Measurements from ENCODE around the gene GPR146. TPM values are rescaled to one million over a fixed set of nuclear protein-coding genes. Genes with fewer than 3 reads are reported as not detected.

Gene GPR146
- total RNA-seq, 4 donors from 2014 or later = 9.2 to 14.5 TPM; not detected in 2

GRCh38 chr7:996079-996872 is 48.1 kb upstream of the GPR146 start:
- in situ Hi-C loops (cut with MboI; ENCODE audit: low pct_ligation_motif_present in 1 of 4, low pct_unique_long_range_greater_than_20kb in 1 of 4, low sequenced_read_pairs in 3 of 4) (loop anchor here (10.0 to 25.0 kb wide), 4 partner anchors 69 to 169 kb away; partner anchors contain the start of gene ZFAND2A (in 3 of the 4)), intact Hi-C loops (cut with DNase I; ENCODE audit: low total_unique reads) (loop anchor here (10.0 kb wide), 1 partner anchor 169 kb away; the partner anchor contains the start of gene ZFAND2A)
- no peak for DNase-seq
- TF ChIP-seq POLR2A (IDR thresholded peaks at IDR 0.05) = no peak
- TF ChIP-seq CTCF (IDR thresholded peaks at IDR 0.05) = no peak
- no peak for TF ChIP-seq POLR2AphosphoS5 (IDR thresholded peaks at IDR 0.05)
- Histone ChIP-seq H3K4me1 (peaks cover 0 to 22% (median 7%) of the 10 kb centered on the region in 4 donors), H3K9me3 (no peaks in the 10 kb centered on the region), H3K27ac (no peak overlapping the region), H3K4me3 (no peak overlapping the region), H3K27me3 (no peaks in the 10 kb centered on the region), H3K36me3 (no peaks in the 10 kb centered on the region)
- WGBS, 2 donors (ENCODE audit: low coverage in 1 of 2) = 70 to 90% methylated on average over 4 to 32 of the region's 38 CpGs

- TF ChIP-seq CTCF (IDR thresholded peaks at IDR 0.05) (no peak), POLR2A (IDR thresholded peaks at IDR 0.05) (no peak), EP300 (IDR thresholded peaks at IDR 0.05; ENCODE audit: low read depth) (no peak), POLR2AphosphoS5 (IDR thresholded peaks at IDR 0.05) (no peak)
- in situ Hi-C loops (cut with MboI; ENCODE audit: low pct_ligation_motif_present in 1 of 4, low pct_unique_long_range_greater_than_20kb in 1 of 4, low sequenced_read_pairs in 3 of 4) = loop anchor here (10.0 to 25.0 kb wide), 4 partner anchors 67 to 167 kb away; partner anchors contain the start of gene ZFAND2A (in 3 of the 4)
- WGBS, 2 donors (ENCODE audit: low coverage in 1 of 2) = 75 to 83% methylated on average over 1 to 34 of the region's 45 CpGs
- DNase-seq = peak; percentile 60
- intact Hi-C loops (cut with DNase I; ENCODE audit: low total_unique reads) = loop anchor here (10.0 kb wide), 1 partner anchor 167 kb away; the partner anchor contains the start of gene ZFAND2A
- H3K4me3 ChIP-seq = no peak overlapping the region
- no peaks in the 10 kb centered on the region for H3K9me3 ChIP-seq
- H3K27ac ChIP-seq = peak overlapping the region in 2 of 4 donors; percentile 10 to 12
- no peaks in the 10 kb centered on the region for H3K27me3 ChIP-seq
- H3K4me1 ChIP-seq = peaks cover 0 to 22% (median 7%) of the 10 kb centered on the region in 4 donors
- no peaks in the 10 kb centered on the region for H3K36me3 ChIP-seq
Observed at GRCh38 chr7:997404-998395, 46.6 kb upstream of the GPR146 start.

- TF ChIP-seq POLR2A (IDR thresholded peaks at IDR 0.05) (no peak), POLR2AphosphoS5 (IDR thresholded peaks at IDR 0.05) (no peak), CTCF (IDR thresholded peaks at IDR 0.05) (no peak), EP300 (IDR thresholded peaks at IDR 0.05; ENCODE audit: low read depth) (no peak)
- no peak overlapping the region for H3K4me3 ChIP-seq
- peaks cover 0 to 13% (median 2%) of the 10 kb centered on the region in 4 donors for H3K4me1 ChIP-seq
- DNase-seq = no peak
- 86 to 88% methylated on average over 6 to 28 of the region's 28 CpGs for WGBS, 2 donors (ENCODE audit: low coverage in 1 of 2)
- H3K36me3 ChIP-seq = no peaks in the 10 kb centered on the region
- H3K27me3 ChIP-seq = no peaks in the 10 kb centered on the region
- H3K9me3 ChIP-seq = no peaks in the 10 kb centered on the region
- in situ Hi-C loops (cut with MboI; ENCODE audit: low pct_ligation_motif_present in 1 of 4, low pct_unique_long_range_greater_than_20kb in 1 of 4, low sequenced_read_pairs in 3 of 4) (loop anchor here (10.0 to 25.0 kb wide), 4 partner anchors 65 to 165 kb away; partner anchors contain the start of gene ZFAND2A (in 3 of the 4)), intact Hi-C loops (cut with DNase I; ENCODE audit: low total_unique reads) (loop anchor here (10.0 kb wide), 1 partner anchor 165 kb away; the partner anchor contains the start of gene ZFAND2A)
- no peak overlapping the region for H3K27ac ChIP-seq
Observed at GRCh38 chr7:999149-999879, 45.0 kb upstream of the GPR146 start.

All from transverse colon (tissue), 4 donors.